Mucosa of stomach (tissue), 1 donor: ENCODE measurements around the gene POLN.

Experiments used
- H3K27me3 ChIP-seq: one replicate; pipeline ENCODE4 v1.7.0; 2013; ENCODE audit warnings: mild to moderate bottlenecking, low read length; ENCODE audit not compliant: control insufficient read depth, insufficient read depth
- H3K36me3 ChIP-seq: one replicate; pipeline ENCODE4 v1.7.0; 2013; ENCODE audit warnings: low read length; ENCODE audit not compliant: control insufficient read depth, insufficient read depth
- H3K4me1 ChIP-seq: one replicate; pipeline ENCODE4 v1.7.0; 2013; ENCODE audit warnings: mild to moderate bottlenecking, low read length; ENCODE audit not compliant: control insufficient read depth, insufficient read depth
- H3K4me3 ChIP-seq: one replicate; pipeline ENCODE4 v1.7.0; 2013; ENCODE audit warnings: low read length
- H3K9ac ChIP-seq: one replicate; pipeline ENCODE4 v1.7.0; 2013; ENCODE audit warnings: mild to moderate bottlenecking, low read length, moderate library complexity
- H3K9me3 ChIP-seq: one replicate; pipeline ENCODE4 v1.7.0; 2013; ENCODE audit warnings: mild to moderate bottlenecking, low read length, moderate library complexity; ENCODE audit not compliant: control insufficient read depth
- donor health status: Pancreatic carcinoma.

The POLN gene

GRCh38 chr4:2125023-2125422 lies 116.9 kb downstream of the POLN start:
- no peak overlapping the region for H3K9ac ChIP-seq
- H3K36me3 ChIP-seq, result no peaks in the 10 kb centered on the region
- H3K27me3 ChIP-seq, result no peaks in the 10 kb centered on the region
- H3K9me3 ChIP-seq, result no peaks in the 10 kb centered on the region
- no peaks in the 10 kb centered on the region for H3K4me1 ChIP-seq
- no peak overlapping the region for H3K4me3 ChIP-seq

DNA sequence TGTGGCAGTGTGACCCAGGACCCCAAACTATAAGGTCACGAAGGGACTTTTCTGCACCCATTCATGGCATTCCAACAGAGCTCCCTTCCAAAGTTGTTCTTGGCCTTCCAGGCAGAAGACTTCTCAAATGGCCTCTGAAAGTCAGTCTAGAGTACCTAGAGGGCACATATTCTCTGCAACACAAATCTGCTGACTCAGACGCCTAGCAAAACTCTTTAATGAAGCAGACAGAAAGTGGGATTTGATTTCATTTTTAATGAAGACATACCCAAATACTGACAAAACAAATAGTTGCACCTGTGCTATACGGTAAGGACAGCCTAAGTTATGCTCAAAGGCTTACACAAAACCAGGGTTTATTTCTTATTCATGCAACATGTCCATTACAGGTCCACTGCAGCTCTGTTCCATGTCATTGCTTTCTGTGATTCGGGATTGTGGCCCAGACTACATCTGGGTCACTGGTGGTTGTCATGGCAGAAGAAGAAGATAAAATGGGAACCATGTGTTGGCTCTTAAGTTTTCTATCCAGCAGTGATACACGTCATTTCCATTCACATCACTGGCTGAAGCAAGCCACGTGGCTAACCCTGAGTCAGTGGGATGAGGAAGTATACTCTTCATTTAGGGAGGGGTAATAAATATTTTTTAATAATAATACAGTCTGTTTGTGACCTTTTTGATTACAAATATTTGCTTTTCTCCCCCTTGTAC lies 125.1 kb downstream of the POLN start:
- H3K4me1 ChIP-seq, result no peaks in the 10 kb centered on the region
- H3K4me3 ChIP-seq, result no peak overlapping the region
- no peaks in the 10 kb centered on the region for H3K9me3 ChIP-seq
- H3K36me3 ChIP-seq, result no peaks in the 10 kb centered on the region
- H3K9ac ChIP-seq, result no peak overlapping the region
- H3K27me3 ChIP-seq, result no peaks in the 10 kb centered on the region

DNA sequence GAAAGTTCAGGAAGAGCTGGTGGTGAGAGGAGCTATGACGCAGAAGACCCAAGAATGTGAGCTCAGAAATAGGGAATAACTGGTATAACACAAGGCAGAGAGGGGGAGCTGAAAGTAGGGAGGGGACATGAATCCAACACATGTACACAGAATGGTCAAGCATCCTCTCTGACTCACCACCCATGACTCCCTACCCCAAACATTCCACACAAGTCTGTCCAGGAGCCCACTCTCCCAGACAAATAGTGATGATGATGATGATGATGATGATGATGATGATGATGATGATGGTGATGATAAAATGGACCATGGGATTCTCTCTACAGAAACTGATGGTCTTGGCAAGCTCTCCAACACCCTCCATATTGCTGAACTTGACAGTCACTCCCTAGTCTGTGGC lies 136.4 kb downstream of the POLN start:
- Histone ChIP-seq H3K9ac (no peak overlapping the region), H3K4me3 (no peak overlapping the region), H3K4me1 (no peaks in the 10 kb centered on the region), H3K9me3 (no peaks in the 10 kb centered on the region), H3K27me3 (peaks cover 3% of the 10 kb centered on the region), H3K36me3 (no peaks in the 10 kb centered on the region)

GRCh38 chr4:2104556-2105345 lies 137.2 kb downstream of the POLN start:
- Histone ChIP-seq H3K9me3 (no peaks in the 10 kb centered on the region), H3K27me3 (peaks cover 3% of the 10 kb centered on the region), H3K4me1 (no peaks in the 10 kb centered on the region), H3K36me3 (no peaks in the 10 kb centered on the region), H3K9ac (no peak overlapping the region), H3K4me3 (no peak overlapping the region)

GRCh38 chr4:2103843-2104547 lies 137.9 kb downstream of the POLN start:
- Histone ChIP-seq H3K9ac (no peak overlapping the region), H3K36me3 (no peaks in the 10 kb centered on the region), H3K4me3 (no peak overlapping the region), H3K4me1 (no peaks in the 10 kb centered on the region), H3K27me3 (peaks cover 3% of the 10 kb centered on the region), H3K9me3 (no peaks in the 10 kb centered on the region)

DNA sequence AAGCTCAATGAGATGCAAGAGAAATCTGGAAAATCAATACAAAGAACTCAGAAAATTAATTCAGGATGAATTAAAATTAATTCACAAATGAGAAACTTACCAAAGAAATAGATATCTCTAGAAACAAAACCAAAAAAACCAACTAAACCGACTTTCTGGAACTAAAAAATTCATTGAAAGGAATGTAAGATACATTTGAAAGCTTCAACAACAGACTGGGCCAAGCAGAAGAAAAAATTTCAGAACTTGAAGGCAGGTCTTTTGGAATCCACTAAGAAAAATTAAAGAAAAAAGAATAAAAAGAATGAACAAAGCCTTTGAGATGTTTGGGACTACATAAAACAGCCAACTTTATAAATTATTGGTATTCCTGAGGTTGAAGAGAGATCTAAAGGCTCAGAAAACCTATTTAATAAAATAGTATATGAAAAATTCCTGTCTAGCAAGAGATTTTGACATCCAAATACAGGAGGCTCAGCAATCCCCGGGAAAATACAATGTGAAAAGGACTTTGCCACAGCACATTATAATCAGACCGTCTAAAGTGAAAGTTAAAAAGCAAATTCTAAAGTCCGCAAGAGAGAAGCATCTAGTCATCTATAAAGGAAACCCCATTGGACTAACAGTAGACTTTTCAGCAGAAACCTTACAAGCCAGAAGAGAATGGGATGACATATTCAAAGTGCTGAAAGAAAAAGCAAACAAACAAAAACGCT lies 138.6 kb downstream of the POLN start:
- Histone ChIP-seq H3K36me3 (no peaks in the 10 kb centered on the region), H3K4me1 (no peaks in the 10 kb centered on the region), H3K9me3 (no peaks in the 10 kb centered on the region), H3K4me3 (no peak overlapping the region), H3K9ac (no peak overlapping the region), H3K27me3 (no peaks in the 10 kb centered on the region)

GRCh38 chr4:2102045-2102883 lies 139.7 kb downstream of the POLN start:
- Histone ChIP-seq H3K4me1 (no peaks in the 10 kb centered on the region), H3K27me3 (no peaks in the 10 kb centered on the region), H3K4me3 (no peak overlapping the region), H3K9ac (no peak overlapping the region), H3K9me3 (no peaks in the 10 kb centered on the region), H3K36me3 (no peaks in the 10 kb centered on the region)

- H3K4me1 ChIP-seq, result no peaks in the 10 kb centered on the region
- no peaks in the 10 kb centered on the region for H3K9me3 ChIP-seq
- H3K36me3 ChIP-seq, result no peaks in the 10 kb centered on the region
- no peak overlapping the region for H3K4me3 ChIP-seq
- H3K27me3 ChIP-seq, result no peaks in the 10 kb centered on the region
- no peak overlapping the region for H3K9ac ChIP-seq
These were observed 140.4 kb downstream of the POLN start for GRCh38 chr4:2101346-2102044.

- H3K4me1 ChIP-seq, result no peaks in the 10 kb centered on the region
- no peaks in the 10 kb centered on the region for H3K36me3 ChIP-seq
- H3K27me3 ChIP-seq, result no peaks in the 10 kb centered on the region
- H3K4me3 ChIP-seq, result no peak overlapping the region
- no peaks in the 10 kb centered on the region for H3K9me3 ChIP-seq
- no peak overlapping the region for H3K9ac ChIP-seq
These were observed 145.8 kb downstream of the POLN start for GRCh38 chr4:2096073-2096609.

DNA sequence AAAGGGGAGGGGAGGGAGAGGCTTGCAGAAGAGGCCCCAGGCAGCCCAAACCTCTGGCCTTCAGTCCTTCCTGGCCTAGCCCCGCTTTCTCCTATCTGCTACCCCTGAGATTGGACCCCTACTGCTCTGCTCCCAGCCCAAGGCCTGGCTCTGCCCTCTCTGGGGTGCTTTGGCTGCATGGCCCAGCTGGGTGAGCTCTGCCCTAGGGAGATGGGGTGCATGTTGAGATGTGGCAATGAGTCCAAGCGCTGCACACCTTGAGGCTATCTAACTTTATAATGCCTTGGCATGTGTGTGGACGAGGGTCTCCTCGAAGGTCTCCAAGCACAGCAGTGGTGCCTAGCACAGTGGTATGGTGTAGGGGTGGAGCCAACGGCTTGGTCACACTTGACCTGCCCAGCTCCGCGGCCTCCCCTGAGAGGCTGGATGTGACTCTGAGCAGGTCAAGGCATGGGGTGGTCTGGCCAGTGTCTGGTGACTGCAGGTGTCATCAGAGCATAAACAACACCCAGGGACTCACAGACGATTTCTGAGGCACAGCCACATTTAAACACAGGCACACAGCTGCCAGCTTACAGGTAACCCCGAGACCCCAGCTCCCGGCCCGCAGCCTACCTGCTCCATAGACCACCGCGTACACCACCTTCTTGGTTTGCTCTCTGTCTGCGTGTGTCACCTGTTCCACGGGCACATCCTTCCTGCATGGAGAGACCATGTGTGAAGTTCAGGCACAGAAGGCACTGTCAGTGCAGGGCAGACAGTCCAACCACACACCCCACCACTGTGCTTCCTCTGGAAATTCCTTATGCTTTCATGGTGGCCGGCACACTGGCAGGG lies 146.5 kb downstream of the POLN start:
- Histone ChIP-seq H3K9ac (no peak overlapping the region), H3K9me3 (no peaks in the 10 kb centered on the region), H3K36me3 (no peaks in the 10 kb centered on the region), H3K4me1 (no peaks in the 10 kb centered on the region), H3K4me3 (no peak overlapping the region), H3K27me3 (no peaks in the 10 kb centered on the region)
